HG03521 (cell line): ENCODE data around the gene PPFIBP2.

ENCODE experiments used
- ATAC-seq: cut with Tn5 transposase; IDR thresholded peaks from one replicate; pipeline ENCODE4 v1.9.1; 2021; ENCODE audit warnings: mild to moderate bottlenecking, moderate library complexity; ENCODE audit not compliant: unreplicated experiment

The PPFIBP2 gene

DNA sequence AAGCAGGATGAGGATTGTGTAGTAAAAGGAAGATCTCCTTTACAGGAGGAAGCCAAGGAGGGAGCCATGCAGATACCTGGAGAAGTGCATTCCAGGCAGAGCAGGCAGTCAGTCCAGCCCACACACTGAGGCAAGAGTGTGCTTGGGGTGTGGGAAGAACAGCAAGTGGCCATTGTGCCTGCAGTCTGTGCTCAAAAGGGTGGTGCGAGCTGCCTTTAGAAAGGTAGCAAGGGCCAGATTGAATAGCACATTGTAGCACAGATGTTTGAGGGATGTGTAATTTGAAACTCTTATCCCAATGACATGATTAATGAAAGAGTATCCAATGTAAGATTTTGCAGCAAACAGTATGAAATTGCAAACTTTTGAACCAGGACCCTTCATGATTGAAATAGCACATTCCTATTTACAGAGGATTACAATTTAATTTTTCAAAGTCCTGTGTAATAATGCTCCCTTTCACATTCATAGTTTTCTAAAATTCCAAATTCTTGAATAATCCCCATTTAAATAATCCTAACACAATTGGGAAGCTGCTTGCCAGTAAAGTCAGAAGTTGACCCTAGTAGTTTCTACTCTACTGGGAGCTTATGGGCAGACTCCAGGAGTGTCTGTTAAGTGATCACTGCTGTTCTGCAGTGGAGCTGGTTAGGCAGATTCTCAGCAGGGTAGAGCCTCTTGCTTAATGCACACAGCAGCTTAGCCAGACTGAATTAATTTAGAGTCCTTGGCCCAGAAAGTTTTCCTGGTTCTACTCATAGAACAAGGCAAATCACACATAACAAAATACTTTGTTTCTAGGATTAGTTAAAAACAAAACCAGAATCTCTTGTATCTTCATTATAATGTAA is 81.4 kb downstream of the PPFIBP2 start:
- ATAC-seq, result no peak

DNA sequence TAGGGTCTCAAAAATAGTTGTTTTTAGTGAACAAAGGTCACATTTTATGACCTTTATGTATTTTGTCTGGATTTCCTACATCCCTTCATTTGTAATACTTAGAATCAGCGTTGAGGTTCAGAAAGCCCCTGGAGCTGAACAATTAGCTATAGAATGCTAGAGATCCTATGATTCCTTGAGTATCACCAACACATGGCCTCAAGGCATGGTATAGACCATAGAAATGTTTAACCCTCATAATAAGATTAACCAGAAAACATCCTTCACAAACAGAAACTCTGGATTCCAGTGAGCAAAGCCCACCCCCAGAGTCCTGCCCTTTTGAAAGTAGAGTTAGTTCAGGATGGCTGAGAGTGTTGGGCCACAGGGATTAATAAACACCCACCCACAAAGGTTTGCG is 82.2 kb downstream of the PPFIBP2 start:
- ATAC-seq, result no peak

DNA sequence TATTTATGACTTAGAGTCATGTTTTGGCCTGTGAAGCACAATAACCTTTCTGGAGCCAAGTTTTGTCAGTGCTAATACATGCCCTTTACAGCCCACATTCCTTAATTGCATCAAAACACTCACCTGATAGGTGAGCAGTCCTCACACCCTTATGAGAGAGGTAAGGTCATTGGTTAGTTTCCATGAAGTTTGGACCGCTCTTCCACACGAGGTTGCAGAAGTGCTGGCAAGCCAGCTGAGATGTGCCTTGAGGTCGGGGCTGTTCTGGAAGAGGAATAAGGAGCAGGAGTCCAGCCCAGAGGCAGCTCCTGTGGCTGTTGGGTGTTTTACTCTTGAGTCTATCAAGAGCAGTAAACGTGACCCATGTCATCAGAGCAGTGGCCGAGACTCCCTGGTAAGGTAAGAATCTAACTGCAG is 83.2 kb downstream of the PPFIBP2 start:
- ATAC-seq, result no peak

DNA sequence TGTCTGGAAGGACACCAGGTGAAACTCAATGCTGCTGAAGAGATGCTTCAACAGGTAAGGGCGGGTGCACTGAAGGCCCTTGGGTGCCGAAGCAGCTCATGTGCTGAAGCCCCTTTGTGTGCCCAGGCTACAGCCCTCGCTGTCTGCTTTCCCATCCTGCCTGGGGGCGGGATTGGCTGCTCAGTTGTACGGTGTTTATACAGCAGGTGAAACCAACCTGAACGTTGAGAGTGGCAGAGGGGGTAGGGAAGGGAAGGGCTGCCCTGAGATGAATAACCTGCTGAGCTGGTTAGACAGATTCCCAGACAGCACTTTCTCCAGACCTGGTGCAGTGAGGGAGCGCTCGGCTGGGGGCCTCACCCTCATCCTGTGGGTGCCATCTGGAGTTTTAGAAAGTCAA is 83.8 kb downstream of the PPFIBP2 start:
- no peak for ATAC-seq

DNA sequence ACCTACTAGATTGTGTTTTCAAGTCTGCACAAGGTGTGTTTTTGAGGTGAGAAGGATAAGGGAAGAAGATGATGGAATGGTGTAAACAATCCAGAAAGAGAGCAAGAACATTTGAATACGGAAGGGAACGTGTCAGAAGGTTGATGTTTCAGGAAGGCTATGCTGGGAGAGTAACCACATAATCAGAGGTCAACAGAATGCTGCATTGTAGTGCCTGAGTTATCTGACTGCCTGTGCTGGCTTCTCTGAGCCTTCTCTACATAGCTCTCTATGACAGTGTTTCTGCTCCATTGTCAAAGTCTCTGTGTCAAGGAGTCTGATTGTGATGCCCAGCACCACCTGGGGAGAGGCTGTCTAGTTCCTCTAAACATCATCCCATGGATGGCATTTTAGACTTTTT is 85.4 kb downstream of the PPFIBP2 start:
- no peak for ATAC-seq

DNA sequence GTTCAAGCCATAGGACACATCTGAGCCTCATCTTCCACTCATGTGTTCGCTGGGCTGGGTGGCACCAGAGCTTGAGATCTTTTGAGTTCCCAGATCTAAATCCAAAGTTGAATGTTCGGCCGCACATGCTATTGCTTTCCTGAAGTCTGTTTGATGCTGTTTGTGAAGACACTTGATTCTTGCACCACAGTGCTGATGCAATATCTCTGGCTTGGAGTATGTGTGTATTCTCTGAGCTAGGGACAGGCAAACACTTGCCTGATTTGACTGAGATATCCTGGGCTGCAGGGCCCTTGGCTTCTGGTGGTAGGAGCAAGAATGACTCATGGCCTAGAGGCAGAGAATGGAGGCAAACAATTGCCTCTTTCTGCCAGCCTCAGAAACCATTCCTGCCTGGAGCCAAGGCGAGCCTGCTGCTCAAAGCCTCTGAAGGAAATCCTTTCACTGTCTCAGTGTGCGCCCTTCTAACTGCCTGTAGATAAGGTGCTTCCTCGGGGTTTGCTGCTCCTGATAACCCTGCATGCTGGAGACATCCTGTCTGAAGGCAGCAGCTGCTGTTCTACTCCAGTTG is 86.5 kb downstream of the PPFIBP2 start:
- no peak for ATAC-seq

DNA sequence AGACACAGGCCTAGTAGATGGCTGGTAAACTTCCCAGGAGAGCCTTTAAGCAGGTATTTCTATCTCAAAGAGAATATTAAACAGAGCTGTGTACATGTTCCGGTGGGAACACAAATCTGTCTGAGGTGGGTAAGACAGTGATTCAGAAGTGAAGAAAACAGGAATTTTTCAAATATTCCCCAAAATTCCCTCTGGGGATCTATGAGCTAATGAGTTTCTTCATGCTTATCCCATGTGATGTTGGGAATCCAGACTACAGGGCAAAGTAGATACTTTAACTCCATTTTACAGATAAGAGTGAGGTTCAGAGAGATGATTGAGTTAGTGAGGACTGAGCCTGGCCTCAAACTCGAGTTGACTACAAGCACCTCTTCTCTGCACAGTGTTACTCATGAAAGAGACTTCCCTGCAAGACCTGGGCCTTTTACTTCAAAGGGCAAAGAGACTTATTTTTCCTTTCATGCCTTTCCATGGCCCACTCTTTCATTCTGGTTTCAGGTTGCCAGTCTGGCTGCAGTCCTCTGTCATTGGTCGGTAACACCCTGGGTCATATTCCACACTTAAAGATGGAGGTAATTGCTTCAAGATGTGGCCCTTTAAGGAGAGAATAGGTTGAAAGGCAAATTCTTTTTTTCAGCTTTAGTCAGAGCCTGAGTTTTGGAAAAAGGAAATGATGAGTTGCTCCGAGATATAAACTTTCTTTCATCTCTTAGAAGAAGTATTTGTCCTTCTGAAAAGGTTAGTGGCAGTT is 89.4 kb downstream of the PPFIBP2 start:
- ATAC-seq, result no peak

DNA sequence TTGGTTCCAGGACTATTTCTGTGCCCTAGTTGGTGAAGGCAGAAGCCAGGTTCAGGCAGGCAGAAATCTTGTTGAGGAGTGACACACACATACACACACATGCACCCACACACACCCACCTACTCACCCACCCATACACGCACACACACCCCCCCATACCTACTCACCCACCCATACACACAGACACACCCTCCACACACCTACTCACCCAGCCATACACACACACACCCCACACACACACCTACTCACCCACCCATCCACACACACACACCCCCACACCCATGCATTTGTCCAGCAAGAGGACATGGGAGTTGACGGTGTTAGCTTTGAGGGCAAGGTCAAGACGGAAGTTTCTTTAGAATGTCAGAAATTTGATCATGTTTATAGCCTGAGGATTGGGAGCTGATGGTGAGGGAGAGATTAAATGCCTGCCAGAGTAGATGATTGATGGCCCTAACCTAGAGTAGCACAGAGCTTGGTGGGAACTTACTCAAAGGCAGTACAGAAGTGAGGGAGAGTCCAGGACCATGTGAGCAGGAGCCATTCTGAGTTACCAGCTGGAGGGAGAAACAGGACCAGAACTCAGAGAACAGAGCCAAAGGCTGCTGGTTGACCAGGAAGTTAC is 90.6 kb downstream of the PPFIBP2 start:
- ATAC-seq, result no peak

DNA sequence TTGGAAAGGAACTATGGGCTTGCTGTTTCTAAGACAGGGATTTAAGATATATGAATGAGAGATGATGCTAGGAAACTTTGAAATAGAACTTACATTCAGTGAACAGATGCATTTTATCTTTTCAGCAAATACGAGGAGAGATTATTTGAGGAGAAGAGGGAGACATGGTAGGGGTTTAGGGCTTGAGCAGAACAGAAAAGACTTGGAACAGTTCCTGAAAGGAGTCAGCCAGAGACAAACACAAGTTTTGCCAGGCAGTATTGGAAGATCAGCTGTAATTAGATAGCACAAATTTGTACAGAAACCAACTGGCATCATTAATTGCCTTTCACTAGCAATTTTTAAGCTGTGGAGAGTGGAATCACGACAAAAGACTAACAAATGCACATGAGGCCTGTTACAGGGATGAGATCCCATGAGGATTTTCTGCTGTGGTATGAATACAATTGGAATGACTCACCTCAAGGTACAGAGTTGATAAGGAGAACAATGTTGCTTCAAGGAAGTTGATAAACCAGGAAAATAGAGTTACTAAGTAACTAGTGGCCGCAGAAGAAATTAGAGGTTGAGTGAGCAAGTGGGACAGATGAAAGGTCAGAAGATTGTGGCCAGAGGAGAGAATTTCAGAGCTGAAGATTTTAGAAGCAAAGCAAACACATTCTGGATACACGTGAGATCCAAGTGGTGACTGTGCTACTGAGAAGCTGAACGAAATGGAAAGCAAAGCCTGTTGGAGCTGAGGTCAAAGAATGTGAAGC is 91.6 kb downstream of the PPFIBP2 start:
- no peak for ATAC-seq

DNA sequence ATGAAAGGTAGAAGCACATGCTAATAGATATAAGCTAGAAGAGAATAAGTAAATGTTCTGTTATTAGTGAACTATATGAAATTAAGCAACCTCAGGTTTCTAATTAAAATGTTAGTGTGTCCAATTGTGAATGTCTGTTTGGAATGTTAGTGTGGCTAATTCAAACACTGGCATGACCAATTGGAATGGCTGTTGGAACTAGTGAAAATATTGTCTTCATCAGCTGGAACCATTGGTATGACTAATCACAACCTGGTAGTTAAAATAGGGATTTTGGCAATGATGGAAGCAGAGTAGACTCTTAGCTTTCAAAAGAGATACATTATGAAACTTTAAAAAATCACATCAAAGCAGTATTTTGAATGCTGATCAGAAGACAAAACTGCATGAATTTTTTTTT is 92.7 kb downstream of the PPFIBP2 start:
- no peak for ATAC-seq

DNA sequence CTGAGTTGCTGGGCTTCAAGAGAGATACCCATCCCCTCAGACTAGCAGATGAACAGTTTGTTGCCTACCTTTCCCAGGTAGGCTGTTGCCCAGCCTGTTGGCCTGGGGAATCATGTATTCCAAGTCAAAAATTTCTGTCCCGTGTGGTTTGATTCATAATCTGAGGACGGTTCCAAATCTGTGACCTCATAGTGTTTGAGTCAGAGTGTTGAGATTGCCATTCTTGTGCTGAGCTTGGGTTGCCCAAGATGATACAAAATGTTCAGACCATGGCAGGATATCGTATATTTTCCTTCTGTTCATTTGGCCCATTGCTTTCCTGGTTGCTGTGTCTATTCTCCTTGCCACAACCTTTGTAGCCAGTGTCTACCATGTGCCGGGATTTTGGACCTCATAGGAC is 95.2 kb downstream of the PPFIBP2 start:
- no peak for ATAC-seq

DNA sequence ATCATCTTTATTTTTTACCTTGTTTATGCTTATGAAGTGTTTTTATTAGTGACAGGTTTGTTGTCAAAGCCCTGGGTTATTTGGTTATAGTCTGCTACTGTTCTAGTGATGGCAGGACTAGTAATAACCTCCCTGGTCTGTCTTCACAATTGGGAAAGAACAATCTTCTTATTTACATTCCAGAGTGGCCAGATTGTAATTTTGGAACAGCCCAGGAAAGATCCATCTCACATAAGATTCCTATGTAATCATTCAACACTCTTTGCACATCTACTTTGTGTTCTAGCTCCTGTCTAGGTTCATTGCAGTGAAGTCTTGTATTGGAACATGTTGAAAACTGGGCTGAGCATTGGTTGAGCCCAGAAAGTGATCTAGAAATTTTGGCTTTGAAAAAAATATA is 95.7 kb downstream of the PPFIBP2 start:
- no peak for ATAC-seq

DNA sequence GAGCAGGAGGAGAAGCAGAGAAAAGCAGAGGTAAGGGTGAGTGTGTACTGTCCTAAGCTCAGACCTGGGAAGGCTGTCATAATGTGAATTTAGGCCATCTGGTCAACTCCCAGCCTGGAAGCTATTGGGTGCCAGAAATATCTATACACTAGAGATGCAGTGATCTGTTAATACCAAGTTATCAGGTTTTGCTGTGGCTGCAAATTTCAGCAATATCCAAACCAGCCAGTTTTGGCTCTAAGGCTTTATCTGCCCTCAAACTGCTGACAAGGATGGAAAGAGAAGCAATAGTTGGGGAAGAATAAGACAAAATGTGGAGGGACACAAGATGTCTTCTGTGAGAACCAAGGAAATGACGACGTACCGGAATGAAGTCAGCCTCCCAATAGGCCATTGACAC is 96.6 kb downstream of the PPFIBP2 start:
- ATAC-seq, result no peak

DNA sequence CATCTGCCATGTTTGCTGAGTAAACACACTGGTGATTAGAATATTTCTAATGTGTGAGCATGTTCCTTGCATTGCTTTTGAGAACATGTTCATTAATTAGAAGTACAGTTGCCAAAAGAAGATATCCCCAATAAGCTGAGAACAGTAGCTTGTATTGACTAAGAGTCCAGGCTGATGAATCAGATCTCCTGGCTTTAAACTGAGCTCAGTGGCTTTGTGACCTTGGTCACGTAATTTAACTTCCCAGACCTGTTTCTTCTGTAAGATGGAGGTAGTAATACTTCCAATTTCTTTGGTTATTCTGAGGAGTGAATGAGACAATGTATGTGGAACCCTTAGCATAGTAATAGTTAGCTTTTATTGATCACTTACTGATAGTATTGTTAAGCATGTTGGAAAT is 97.6 kb downstream of the PPFIBP2 start:
- ATAC-seq, result no peak

DNA sequence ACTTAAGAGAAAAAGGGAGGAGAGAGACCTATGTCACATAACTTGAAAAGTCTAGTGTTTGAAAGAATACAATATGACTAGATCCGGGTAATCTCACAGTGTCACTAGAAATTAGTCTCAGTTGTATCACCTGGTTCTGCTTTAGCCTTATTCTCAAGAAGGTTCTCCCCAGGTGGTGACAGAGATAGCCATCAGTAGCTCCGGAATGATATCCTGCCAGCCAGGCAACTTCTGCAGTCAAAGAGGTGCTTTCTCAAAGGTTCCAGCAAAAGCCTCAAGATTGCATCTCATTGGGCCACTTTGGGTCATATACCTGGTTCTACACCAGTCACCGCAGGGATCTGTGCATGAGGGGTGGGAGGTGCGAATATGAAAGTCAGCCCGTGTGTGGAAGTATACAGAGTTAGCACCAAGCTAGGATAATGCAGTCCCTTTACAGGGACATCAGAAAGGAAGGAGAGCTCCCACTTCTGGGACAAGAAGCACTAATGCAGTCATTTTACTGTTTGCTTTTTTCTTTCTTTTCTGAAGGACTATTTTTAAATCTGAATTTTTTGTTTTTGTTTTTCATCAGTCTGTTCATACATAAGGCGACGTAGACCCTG is 98.4 kb downstream of the PPFIBP2 start:
- ATAC-seq, result no peak

DNA sequence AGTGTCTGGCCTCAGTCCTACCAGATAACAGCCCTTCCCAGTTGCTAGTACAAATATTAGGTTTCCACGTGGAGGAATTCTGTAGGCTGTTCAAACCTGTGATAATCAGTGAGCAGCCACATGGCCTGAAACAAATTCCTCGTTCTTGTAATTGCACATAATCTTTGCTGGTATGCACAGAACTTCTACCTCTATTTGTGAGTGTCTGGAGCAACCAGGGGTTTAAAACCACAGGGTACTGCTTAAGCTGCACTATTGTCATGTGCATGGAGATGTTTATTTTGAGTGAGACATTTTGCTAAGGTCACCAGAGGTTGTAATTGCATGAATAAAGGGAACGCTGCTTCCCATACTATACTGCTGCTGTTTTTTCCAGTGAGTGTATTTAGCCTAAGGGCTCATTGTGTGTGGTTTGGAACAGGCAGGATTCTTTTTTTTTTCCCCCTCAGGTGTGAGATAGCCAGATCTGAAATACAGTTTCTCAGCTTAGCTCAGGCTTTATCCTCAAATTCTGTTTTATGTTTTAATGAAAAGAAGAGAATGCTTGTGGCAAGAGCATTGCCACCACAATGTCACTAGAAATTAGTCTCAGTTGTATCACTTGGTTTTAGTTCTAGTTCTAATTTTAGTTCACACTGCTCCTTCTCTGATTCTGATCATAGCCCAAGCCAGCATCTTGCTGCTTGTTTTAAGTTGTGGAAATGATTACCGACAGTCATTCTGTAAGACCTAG is 99.0 kb downstream of the PPFIBP2 start:
- no peak for ATAC-seq

DNA sequence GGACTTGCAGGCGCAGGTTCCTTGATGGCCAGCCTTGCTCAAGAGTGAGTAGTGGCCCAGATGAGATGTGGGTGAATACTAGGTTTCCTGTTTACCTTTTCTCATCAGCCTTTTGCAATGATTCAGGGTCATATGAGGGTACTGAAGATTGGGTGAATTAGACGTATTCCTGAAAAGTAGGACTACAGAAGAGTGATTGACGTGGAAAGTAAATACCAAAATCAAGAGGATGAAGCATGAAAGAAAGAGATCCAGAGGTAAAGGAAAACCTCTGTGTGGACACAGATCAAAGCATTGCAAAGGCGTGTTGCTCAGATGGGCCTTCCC is 99.6 kb downstream of the PPFIBP2 start:
- no peak for ATAC-seq

DNA sequence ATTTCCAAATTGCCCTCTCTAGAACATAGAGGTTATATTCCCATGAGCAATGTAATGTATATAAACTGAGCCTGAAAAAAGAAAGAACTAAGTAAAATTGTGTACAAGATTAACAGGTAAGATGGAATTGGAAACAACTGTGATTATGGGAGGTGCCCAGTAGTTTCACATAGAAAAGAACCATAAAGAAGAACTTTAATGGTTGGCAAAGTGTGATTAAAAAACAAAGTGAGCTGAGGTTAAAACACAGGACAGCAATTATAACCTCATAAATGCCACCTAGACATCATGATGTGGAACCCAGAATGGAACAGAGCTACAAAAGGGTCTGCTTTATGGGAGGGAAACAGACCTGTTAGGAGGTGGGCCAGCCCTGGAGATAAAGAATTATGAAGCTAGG is 100.9 kb downstream of the PPFIBP2 start:
- ATAC-seq, result no peak

DNA sequence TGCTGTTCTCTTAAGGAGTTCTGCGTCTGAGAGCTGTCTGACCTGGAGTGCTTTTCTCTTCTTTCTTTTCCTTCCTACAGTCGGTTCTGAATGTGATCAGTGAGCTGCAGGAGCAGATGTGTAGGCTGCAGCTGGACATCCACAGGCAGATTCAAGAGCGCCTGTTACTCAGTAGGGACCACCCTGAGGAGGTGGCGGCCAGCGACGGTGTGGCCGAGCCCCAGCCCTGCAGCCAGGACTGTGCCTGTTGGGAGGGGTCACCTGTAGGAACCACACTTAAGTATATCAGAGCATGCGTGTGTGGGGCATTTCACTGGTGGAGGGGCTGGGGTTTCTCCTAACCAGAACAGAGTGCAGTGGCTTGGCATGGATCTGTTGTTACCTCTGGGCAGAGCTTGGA is 103.2 kb downstream of the PPFIBP2 start:
- ATAC-seq, result no peak

DNA sequence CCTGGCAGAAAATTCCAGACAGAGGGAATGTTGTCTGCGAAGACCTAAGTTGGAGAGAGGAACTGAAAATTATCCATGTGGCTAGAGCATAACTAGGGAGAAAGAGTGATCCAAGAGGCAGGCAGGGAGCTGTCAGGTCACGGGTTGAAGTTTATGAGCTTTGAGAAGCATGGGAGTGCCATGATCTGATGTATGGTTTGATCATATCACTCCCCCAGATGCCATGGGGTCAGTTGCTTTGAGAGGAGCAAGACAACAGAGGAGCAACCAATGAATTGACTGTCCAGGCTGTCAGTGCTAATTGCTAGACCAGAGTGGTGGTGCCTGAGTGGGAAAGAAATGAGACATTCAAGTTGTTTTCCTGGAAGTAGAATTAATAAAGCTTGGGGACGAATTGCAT is 105.5 kb downstream of the PPFIBP2 start:
- ATAC-seq, result no peak
